ENCODE measurements around the gene GSTM4.

- TF ChIP-seq CTCF (IDR thresholded peaks at IDR 0.05; ENCODE audit: control extremely low read depth in 1 of 3, insufficient read depth in 1 of 3, low read depth in 1 of 3, low read length in 3 of 3) (no peak), EP300 (IDR thresholded peaks at IDR 0.05; ENCODE audit: borderline replicate concordance in 1 of 2, low read depth in 2 of 2, low read length in 2 of 2) (no peak), TCF12 (IDR thresholded peaks at IDR 0.05; ENCODE audit: low read depth, low read length) (no peak), POLR2AphosphoS5 (IDR thresholded peaks at IDR 0.05; ENCODE audit: low read depth, low read length) (no peak), USF2 (IDR thresholded peaks at IDR 0.05; ENCODE audit: low read length) (no peak)
Observed at GRCh38 chr1:109620841-109621286, 35.0 kb upstream of the GSTM4 start.
